WTC11 (cell line): ENCODE results near the gene BACH2. TPM values are rescaled to one million over a fixed set of nuclear protein-coding genes. Genes with fewer than 3 reads are reported as not detected.

Experiments
- ATAC-seq: fragments of 200-7000 bp; cut with Tn5 transposase; 2 replicates; pipeline ENCODE4 v1.10.0; 2021; ENCODE audit warnings: mild to moderate bottlenecking, moderate library complexity
- CTCF ChIA-PET: fragments of 300-600 bp; sonication (Branson Sonifier 250); formaldehyde crosslinking; loops from one replicate; lab custom pipeline; 2021; ENCODE audit warnings: antibody characterized with exemption; lab: Charles Lee
- POLR2A ChIA-PET: fragments of 350-600 bp; sonication (Branson Sonifier 250); formaldehyde crosslinking; loops from one replicate; lab custom pipeline; 2021; ENCODE audit warnings: antibody characterized with exemption; lab: Charles Lee
- DNase-seq: peaks from one replicate; pipeline ENCODE4 v3.0.0; 2021; ENCODE audit warnings: low spot score
- H3K27ac Mint-ChIP-seq: 2 replicates; pipeline ENCODE4 v1.8.0; 2021; ENCODE audit warnings: mixed read lengths
- H3K27me3 Mint-ChIP-seq: 2 replicates; pipeline ENCODE4 v1.8.0; 2021; ENCODE audit warnings: low read depth, mild to moderate bottlenecking, moderate library complexity, mixed read lengths
- H3K36me3 Mint-ChIP-seq: 2 replicates; pipeline ENCODE4 v1.8.0; 2021; ENCODE audit warnings: mixed read lengths
- H3K4me1 Mint-ChIP-seq: 2 replicates; pipeline ENCODE4 v1.8.0; 2022; ENCODE audit warnings: mixed read lengths
- H3K4me3 Mint-ChIP-seq: 2 replicates; pipeline ENCODE4 v1.8.0; 2021; ENCODE audit warnings: mild to moderate bottlenecking, moderate library complexity, mixed read lengths
- H3K9me3 Mint-ChIP-seq: 2 replicates; pipeline ENCODE4 v1.8.0; 2021; ENCODE audit warnings: mixed read lengths
- ATF1 ChIP-seq: sonication (generic); formaldehyde crosslinking; IDR thresholded peaks from 2 replicates; pipeline ENCODE4 v1.8.1; 2023; ENCODE audit warnings: mild to moderate bottlenecking, moderate library complexity, missing genetic modification reagents
- CBFB ChIP-seq: sonication (generic); formaldehyde crosslinking; IDR thresholded peaks from 2 replicates; pipeline ENCODE4 v1.8.1; 2022; ENCODE audit warnings: mild to moderate bottlenecking, low read depth, missing genetic modification reagents
- GABPB1 ChIP-seq: sonication (generic); formaldehyde crosslinking; IDR thresholded peaks from 2 replicates; pipeline ENCODE4 v1.8.1; 2023; ENCODE audit warnings: mild to moderate bottlenecking, missing genetic modification reagents
- JAZF1 ChIP-seq: fragments of 250-450 bp; sonication (Bioruptor Pico); IDR thresholded peaks from 2 replicates; pipeline ENCODE4 v1.9.0; 2021; ENCODE audit warnings: moderate library complexity, mild to moderate bottlenecking, inconsistent platforms
- NFATC4 ChIP-seq: fragments of 250-450 bp; sonication (Bioruptor Pico); IDR thresholded peaks from 2 replicates; pipeline ENCODE4 v1.9.0; 2021; ENCODE audit warnings: mild to moderate bottlenecking
- OVOL2 ChIP-seq: fragments of 250-450 bp; sonication (Bioruptor Pico); IDR thresholded peaks from 2 replicates; pipeline ENCODE4 v1.9.0; 2021; ENCODE audit warnings: mild to moderate bottlenecking, borderline replicate concordance
- SMAD3 ChIP-seq: sonication (generic); formaldehyde crosslinking; IDR thresholded peaks from 2 replicates; pipeline ENCODE4 v1.8.0; 2022; ENCODE audit warnings: missing genetic modification reagents, mild to moderate bottlenecking, borderline replicate concordance
- TEAD4 ChIP-seq: sonication (generic); formaldehyde crosslinking; IDR thresholded peaks from 2 replicates; pipeline ENCODE4 v1.8.0; 2022; ENCODE audit warnings: mild to moderate bottlenecking, missing genetic modification reagents
- TP53 ChIP-seq: sonication (generic); formaldehyde crosslinking; IDR thresholded peaks from 2 replicates; pipeline ENCODE4 v1.8.1; 2023; ENCODE audit warnings: mild to moderate bottlenecking, missing genetic modification reagents
- ZNF121 ChIP-seq: sonication (generic); formaldehyde crosslinking; IDR thresholded peaks from 2 replicates; pipeline ENCODE4 v1.8.0; 2023; ENCODE audit warnings: missing genetic modification reagents
- ZNF138 ChIP-seq: sonication (generic); formaldehyde crosslinking; conservative IDR thresholded peaks from 2 replicates; pipeline ENCODE4 v1.8.1; 2022; ENCODE audit warnings: mild to moderate bottlenecking, moderate library complexity, missing genetic modification reagents
- total RNA-seq: library from RNA; stranded (reverse); gene quantifications from 3 replicates; pipeline ENCODE4 v1.2.3, GENCODE V29; 2021
- TF ChIP-seq, protein P1 (sequence below): fragments of 250-450 bp; sonication (Bioruptor Pico); IDR thresholded peaks from 2 replicates; pipeline ENCODE4 v1.9.0; 2021; ENCODE audit warnings: mild to moderate bottlenecking, borderline replicate concordance
- TF ChIP-seq, protein P2 (sequence below): sonication (generic); formaldehyde crosslinking; IDR thresholded peaks from 2 replicates; pipeline ENCODE4 v1.8.0; 2023; ENCODE audit warnings: missing genetic modification reagents, mild to moderate bottlenecking, borderline replicate concordance
- TF ChIP-seq, protein P3 (sequence below): sonication (generic); formaldehyde crosslinking; conservative IDR thresholded peaks from 2 replicates; pipeline ENCODE4 v1.8.1; 2022; ENCODE audit warnings: mild to moderate bottlenecking, missing genetic modification reagents
- TF ChIP-seq, protein P4 (sequence below): sonication (generic); formaldehyde crosslinking; IDR thresholded peaks from 2 replicates; pipeline ENCODE4 v1.8.1; 2023; ENCODE audit warnings: mild to moderate bottlenecking, moderate library complexity, missing genetic modification reagents
- TF ChIP-seq, protein P5 (sequence below): fragments of 250-450 bp; sonication (Bioruptor Pico); IDR thresholded peaks from 2 replicates; pipeline ENCODE4 v1.9.0; 2021; ENCODE audit warnings: moderate library complexity, mild to moderate bottlenecking, inconsistent platforms, borderline replicate concordance
- TF ChIP-seq, protein P6 (sequence below): sonication (generic); formaldehyde crosslinking; IDR thresholded peaks from 2 replicates; pipeline ENCODE4 v1.8.1; 2023; ENCODE audit warnings: mild to moderate bottlenecking, missing genetic modification reagents, moderate library complexity
- TF ChIP-seq, protein P7 (sequence below): sonication (generic); formaldehyde crosslinking; IDR thresholded peaks from 2 replicates; pipeline ENCODE4 v1.8.0; 2022; ENCODE audit warnings: missing genetic modification reagents

Gene BACH2
- total RNA-seq, 1 experiment from 2014 or later: 5.9 TPM

DNA sequence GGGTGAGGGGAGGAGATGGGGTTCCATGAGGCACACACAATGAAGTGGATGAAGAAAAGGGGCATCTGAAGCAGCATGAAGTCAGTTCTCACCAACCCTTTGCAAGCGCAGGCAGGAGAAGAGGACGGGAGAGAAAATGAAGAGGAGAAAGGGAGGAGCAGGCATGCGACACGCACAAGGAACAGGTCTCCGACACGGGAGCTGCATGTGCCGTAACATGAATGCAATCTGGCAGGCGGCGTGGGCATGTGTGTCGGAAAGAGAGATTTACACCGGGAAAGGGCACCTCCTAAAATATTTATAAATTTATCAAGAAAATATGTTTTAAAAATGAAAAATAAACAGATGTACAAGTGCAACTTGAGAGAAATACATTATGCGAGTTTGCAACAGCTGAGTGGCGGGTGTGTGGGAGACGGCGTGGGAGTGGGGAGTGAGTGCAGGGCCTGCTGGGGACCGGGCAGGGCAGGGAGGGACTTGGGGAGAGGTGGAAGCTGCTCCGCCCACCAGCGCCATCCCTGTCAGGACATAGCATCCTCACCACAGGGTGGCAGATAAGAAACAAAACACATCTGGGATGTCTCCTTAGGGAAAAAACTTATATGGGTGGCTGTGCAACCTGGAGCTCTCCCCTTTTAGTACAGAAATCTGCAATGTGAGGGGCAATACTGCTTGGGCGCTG is 361.8 kb downstream of the BACH2 start (continued):
- TF ChIP-seq, protein P1, sequence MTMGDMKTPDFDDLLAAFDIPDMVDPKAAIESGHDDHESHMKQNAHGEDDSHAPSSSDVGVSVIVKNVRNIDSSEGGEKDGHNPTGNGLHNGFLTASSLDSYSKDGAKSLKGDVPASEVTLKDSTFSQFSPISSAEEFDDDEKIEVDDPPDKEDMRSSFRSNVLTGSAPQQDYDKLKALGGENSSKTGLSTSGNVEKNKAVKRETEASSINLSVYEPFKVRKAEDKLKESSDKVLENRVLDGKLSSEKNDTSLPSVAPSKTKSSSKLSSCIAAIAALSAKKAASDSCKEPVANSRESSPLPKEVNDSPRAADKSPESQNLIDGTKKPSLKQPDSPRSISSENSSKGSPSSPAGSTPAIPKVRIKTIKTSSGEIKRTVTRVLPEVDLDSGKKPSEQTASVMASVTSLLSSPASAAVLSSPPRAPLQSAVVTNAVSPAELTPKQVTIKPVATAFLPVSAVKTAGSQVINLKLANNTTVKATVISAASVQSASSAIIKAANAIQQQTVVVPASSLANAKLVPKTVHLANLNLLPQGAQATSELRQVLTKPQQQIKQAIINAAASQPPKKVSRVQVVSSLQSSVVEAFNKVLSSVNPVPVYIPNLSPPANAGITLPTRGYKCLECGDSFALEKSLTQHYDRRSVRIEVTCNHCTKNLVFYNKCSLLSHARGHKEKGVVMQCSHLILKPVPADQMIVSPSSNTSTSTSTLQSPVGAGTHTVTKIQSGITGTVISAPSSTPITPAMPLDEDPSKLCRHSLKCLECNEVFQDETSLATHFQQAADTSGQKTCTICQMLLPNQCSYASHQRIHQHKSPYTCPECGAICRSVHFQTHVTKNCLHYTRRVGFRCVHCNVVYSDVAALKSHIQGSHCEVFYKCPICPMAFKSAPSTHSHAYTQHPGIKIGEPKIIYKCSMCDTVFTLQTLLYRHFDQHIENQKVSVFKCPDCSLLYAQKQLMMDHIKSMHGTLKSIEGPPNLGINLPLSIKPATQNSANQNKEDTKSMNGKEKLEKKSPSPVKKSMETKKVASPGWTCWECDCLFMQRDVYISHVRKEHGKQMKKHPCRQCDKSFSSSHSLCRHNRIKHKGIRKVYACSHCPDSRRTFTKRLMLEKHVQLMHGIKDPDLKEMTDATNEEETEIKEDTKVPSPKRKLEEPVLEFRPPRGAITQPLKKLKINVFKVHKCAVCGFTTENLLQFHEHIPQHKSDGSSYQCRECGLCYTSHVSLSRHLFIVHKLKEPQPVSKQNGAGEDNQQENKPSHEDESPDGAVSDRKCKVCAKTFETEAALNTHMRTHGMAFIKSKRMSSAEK: no peak
- no peak for TF ChIP-seq TEAD4 (CRISPR knock-in tag)
- TF ChIP-seq OVOL2 (CRISPR knock-in tag): no peak
- TF ChIP-seq GABPB1 (CRISPR knock-in tag): no peak
- TF ChIP-seq, protein P2, sequence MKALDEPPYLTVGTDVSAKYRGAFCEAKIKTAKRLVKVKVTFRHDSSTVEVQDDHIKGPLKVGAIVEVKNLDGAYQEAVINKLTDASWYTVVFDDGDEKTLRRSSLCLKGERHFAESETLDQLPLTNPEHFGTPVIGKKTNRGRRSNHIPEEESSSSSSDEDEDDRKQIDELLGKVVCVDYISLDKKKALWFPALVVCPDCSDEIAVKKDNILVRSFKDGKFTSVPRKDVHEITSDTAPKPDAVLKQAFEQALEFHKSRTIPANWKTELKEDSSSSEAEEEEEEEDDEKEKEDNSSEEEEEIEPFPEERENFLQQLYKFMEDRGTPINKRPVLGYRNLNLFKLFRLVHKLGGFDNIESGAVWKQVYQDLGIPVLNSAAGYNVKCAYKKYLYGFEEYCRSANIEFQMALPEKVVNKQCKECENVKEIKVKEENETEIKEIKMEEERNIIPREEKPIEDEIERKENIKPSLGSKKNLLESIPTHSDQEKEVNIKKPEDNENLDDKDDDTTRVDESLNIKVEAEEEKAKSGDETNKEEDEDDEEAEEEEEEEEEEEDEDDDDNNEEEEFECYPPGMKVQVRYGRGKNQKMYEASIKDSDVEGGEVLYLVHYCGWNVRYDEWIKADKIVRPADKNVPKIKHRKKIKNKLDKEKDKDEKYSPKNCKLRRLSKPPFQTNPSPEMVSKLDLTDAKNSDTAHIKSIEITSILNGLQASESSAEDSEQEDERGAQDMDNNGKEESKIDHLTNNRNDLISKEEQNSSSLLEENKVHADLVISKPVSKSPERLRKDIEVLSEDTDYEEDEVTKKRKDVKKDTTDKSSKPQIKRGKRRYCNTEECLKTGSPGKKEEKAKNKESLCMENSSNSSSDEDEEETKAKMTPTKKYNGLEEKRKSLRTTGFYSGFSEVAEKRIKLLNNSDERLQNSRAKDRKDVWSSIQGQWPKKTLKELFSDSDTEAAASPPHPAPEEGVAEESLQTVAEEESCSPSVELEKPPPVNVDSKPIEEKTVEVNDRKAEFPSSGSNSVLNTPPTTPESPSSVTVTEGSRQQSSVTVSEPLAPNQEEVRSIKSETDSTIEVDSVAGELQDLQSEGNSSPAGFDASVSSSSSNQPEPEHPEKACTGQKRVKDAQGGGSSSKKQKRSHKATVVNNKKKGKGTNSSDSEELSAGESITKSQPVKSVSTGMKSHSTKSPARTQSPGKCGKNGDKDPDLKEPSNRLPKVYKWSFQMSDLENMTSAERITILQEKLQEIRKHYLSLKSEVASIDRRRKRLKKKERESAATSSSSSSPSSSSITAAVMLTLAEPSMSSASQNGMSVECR (CRISPR knock-in tag): no peak
- TF ChIP-seq SMAD3: no peak
- TF ChIP-seq, protein P3, sequence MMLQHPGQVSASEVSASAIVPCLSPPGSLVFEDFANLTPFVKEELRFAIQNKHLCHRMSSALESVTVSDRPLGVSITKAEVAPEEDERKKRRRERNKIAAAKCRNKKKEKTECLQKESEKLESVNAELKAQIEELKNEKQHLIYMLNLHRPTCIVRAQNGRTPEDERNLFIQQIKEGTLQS (CRISPR knock-in tag): no peak
- TF ChIP-seq ZNF138 (CRISPR knock-in tag): no peak
- TF ChIP-seq, all 79 proteins: peak for 0

DNA sequence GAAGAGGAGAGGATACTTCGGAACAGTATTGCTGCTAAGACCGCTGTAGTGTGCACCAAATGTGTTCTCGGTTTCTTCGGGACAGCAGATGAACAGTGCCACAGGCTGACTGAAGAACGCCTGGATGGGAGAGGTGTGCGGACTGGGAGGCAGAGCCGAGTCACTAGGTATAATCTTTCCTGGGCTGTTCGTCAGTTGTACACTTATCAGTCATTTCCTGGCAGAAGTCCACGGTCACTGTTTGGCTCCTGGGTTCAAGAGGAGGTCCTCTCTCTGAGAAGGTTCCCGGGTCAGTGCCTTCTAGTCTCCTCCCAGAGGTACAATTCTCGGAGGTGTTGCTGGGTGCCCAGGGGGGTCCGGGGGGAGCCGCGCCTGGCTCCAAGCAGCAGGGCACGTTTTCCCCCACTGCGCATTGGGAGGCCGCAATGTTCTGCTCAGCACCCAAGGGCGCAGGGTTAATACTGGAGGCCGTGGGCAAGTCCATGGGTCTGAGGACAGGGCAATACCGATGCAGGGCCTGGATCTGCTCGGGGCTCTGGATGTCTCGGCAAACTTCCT is 364.3 kb downstream of the BACH2 start:
- Mint-ChIP-seq H3K4me1 (peaks cover 13% of the 10 kb centered on the region), H3K9me3 (no peaks in the 10 kb centered on the region), H3K27me3 (no peaks in the 10 kb centered on the region; the same call in 1 of the 2 replicates), H3K36me3 (no peaks in the 10 kb centered on the region), H3K27ac (no peak overlapping the region), H3K4me3 (no peak overlapping the region)
- ChIA-PET CTCF (no interaction called here), POLR2A (no interaction called here)
- DNase-seq: no peak
- ATAC-seq: no peak
- TF ChIP-seq, protein P4, sequence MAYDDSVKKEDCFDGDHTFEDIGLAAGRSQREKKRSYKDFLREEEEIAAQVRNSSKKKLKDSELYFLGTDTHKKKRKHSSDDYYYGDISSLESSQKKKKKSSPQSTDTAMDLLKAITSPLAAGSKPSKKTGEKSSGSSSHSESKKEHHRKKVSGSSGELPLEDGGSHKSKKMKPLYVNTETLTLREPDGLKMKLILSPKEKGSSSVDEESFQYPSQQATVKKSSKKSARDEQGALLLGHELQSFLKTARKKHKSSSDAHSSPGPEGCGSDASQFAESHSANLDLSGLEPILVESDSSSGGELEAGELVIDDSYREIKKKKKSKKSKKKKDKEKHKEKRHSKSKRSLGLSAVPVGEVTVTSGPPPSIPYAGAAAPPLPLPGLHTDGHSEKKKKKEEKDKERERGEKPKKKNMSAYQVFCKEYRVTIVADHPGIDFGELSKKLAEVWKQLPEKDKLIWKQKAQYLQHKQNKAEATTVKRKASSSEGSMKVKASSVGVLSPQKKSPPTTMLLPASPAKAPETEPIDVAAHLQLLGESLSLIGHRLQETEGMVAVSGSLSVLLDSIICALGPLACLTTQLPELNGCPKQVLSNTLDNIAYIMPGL (CRISPR knock-in tag): no peak
- no peak for TF ChIP-seq ATF1 (CRISPR knock-in tag)
- TF ChIP-seq, protein P5, sequence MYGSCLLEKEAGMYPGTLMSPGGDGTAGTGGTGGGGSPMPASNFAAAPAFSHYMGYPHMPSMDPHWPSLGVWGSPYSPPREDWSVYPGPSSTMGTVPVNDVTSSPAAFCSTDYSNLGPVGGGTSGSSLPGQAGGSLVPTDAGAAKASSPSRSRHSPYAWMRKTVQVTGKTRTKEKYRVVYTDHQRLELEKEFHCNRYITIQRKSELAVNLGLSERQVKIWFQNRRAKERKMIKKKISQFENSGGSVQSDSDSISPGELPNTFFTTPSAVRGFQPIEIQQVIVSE (CRISPR knock-in tag): no peak
- TF ChIP-seq, protein P6, sequence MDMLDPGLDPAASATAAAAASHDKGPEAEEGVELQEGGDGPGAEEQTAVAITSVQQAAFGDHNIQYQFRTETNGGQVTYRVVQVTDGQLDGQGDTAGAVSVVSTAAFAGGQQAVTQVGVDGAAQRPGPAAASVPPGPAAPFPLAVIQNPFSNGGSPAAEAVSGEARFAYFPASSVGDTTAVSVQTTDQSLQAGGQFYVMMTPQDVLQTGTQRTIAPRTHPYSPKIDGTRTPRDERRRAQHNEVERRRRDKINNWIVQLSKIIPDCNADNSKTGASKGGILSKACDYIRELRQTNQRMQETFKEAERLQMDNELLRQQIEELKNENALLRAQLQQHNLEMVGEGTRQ: no peak
- TF ChIP-seq NFATC4 (CRISPR knock-in tag): no peak
- TF ChIP-seq, protein P7, sequence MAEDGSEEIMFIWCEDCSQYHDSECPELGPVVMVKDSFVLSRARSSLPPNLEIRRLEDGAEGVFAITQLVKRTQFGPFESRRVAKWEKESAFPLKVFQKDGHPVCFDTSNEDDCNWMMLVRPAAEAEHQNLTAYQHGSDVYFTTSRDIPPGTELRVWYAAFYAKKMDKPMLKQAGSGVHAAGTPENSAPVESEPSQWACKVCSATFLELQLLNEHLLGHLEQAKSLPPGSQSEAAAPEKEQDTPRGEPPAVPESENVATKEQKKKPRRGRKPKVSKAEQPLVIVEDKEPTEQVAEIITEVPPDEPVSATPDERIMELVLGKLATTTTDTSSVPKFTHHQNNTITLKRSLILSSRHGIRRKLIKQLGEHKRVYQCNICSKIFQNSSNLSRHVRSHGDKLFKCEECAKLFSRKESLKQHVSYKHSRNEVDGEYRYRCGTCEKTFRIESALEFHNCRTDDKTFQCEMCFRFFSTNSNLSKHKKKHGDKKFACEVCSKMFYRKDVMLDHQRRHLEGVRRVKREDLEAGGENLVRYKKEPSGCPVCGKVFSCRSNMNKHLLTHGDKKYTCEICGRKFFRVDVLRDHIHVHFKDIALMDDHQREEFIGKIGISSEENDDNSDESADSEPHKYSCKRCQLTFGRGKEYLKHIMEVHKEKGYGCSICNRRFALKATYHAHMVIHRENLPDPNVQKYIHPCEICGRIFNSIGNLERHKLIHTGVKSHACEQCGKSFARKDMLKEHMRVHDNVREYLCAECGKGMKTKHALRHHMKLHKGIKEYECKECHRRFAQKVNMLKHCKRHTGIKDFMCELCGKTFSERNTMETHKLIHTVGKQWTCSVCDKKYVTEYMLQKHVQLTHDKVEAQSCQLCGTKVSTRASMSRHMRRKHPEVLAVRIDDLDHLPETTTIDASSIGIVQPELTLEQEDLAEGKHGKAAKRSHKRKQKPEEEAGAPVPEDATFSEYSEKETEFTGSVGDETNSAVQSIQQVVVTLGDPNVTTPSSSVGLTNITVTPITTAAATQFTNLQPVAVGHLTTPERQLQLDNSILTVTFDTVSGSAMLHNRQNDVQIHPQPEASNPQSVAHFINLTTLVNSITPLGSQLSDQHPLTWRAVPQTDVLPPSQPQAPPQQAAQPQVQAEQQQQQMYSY (CRISPR knock-in tag): no peak
- TF ChIP-seq CBFB (CRISPR knock-in tag): no peak
- TF ChIP-seq JAZF1: no peak
- TF ChIP-seq TEAD4 (CRISPR knock-in tag): no peak
- no peak for TF ChIP-seq TP53
- TF ChIP-seq ZNF121: no peak
